Measurements from ENCODE around the gene TNFRSF8.
"Not testable (repeated sequence)": the region's sequence is repeated elsewhere in the genome, so short reads cannot be mapped to it uniquely, and the experiment has no call there.

Gene TNFRSF8

GRCh38 chr1:12063141-12064072, at the start of gene TNFRSF8:
TNFRSF8 (plus strand) TSS chr1:12063303; CDS start chr1:12063599, 296 bp downstream.
- DNase-seq: no peak

- peak; percentile 40 for DNase-seq
These were observed 48.7 kb upstream of the TNFRSF8 start for GRCh38 chr1:12014141-12014991.

- DNase-seq: no peak
These were observed 48.1 kb upstream of the TNFRSF8 start for GRCh38 chr1:12015001-12015491.

GRCh38 chr1:12015499-12015898, 47.6 kb upstream of the TNFRSF8 start:
- DNase-seq: no peak

GRCh38 chr1:12016182-12016581, 46.9 kb upstream of the TNFRSF8 start:
- no peak for DNase-seq

GRCh38 chr1:12019858-12020509, 43.1 kb upstream of the TNFRSF8 start:
- no peak for DNase-seq

- DNase-seq: no peak
These were observed 41.5 kb upstream of the TNFRSF8 start for GRCh38 chr1:12021616-12022015.

- DNase-seq: no peak
These were observed 41.1 kb upstream of the TNFRSF8 start for GRCh38 chr1:12022036-12022435.

GRCh38 chr1:12026586-12026985, 36.5 kb upstream of the TNFRSF8 start:
- no peak for DNase-seq

- DNase-seq: no peak
These were observed 34.9 kb upstream of the TNFRSF8 start for GRCh38 chr1:12028248-12028647.

GRCh38 chr1:12028957-12029511, 34.1 kb upstream of the TNFRSF8 start:
- no peak for DNase-seq

- DNase-seq: no peak
These were observed 33.3 kb upstream of the TNFRSF8 start for GRCh38 chr1:12029720-12030339.

GRCh38 chr1:12031039-12031980, 31.8 kb upstream of the TNFRSF8 start:
- no peak for DNase-seq

- no peak for DNase-seq
These were observed 30.9 kb upstream of the TNFRSF8 start for GRCh38 chr1:12032161-12032621.

- DNase-seq: not testable (repeated sequence)
These were observed 29.7 kb upstream of the TNFRSF8 start for GRCh38 chr1:12033441-12033840.

GRCh38 chr1:12034381-12034801, 28.7 kb upstream of the TNFRSF8 start:
- DNase-seq: no peak

GRCh38 chr1:12035312-12035711, 27.8 kb upstream of the TNFRSF8 start:
- no peak for DNase-seq

- no peak for DNase-seq
These were observed 25.4 kb upstream of the TNFRSF8 start for GRCh38 chr1:12037486-12038355.

- DNase-seq: no peak
These were observed 24.5 kb upstream of the TNFRSF8 start for GRCh38 chr1:12038356-12039163.
